LNCAP (cell line): ENCODE results near the gene ACVR1C.

Experiments used
- CTCF ChIP-seq: fragments of 450-650 bp; IDR thresholded peaks from 2 replicates; pipeline ENCODE4 v1.5.1; 2017; ENCODE audit warnings: mild to moderate bottlenecking

ACVR1C gene

DNA sequence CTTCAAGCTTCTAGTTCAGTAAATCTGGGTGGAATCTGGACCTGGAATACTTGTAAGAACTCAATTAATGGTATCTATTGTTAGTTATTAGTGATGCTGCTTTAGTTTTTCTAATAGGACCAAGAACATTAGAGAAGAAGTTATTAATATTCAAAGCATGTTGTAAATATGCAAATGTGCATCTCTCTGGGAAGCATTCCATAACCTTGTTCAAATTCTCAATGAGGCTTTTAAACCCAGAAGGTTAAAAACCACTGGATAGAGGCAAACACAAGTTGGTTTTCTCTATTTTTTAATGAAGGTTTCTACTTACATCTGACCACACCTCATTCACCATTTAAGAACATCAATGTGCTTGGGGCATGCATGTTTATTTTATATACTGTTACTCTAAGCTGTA, 16.1 kb upstream of the ACVR1C start:
- TF ChIP-seq CTCF: no peak

DNA sequence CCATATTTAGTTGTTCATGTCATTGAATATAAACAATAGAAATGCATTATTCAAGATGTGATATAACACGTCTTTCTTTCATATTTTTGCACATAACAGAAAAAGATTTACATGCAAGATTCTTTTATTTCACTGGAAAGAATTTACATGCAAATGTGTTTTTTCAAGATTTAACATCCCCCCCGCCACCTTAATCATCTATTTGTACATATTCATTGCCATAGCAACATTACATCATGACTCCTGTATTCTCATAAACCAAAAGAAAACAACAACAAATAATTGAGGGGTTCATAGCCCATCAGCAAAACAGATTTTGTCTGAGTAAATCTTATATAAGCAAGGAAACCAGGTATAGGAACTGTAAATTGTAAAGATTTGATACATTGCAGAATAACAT, 3.2 kb upstream of the ACVR1C start:
- TF ChIP-seq CTCF: no peak

DNA sequence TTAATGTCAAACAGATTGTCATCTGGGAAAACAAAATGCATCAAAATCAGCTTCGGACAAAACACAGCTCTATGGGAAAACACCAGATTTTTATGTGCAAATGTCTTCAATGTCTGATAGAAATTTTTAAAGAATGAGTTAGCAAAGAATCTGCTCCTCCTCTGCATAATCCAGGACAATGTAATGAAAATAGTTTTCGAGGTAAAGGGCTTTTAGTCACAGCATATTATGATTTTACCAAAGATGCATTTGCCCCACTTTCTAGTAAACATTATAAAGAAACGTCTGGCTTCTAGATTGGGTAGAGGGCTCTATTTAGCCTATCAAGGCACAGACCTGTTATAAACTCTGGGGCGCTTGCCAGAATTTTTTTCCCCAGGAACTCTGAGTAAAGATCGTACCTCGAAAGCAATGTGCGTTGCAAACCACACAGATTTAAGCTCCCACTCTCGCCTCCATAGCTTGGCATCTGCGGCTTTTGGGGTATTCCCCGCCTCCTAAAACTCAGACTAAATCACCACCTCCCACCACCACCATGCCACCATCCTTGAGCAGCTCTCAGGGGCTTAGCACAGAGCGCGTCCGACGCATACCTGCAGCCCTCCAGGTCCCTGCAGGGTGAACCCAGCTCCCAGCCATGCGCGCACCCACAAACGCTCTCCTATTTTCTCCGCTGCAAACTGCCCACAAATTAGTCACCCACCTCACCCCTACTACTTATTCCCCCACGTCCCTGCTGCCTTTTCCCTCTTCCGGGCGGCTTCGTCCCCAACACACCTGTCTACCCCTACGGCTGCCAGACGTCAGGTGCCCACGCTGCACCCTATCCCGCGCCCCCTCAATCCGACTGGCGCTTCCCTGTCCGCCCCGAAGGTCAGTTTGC, 829 bp downstream of the ACVR1C start:
- no peak for TF ChIP-seq CTCF

DNA sequence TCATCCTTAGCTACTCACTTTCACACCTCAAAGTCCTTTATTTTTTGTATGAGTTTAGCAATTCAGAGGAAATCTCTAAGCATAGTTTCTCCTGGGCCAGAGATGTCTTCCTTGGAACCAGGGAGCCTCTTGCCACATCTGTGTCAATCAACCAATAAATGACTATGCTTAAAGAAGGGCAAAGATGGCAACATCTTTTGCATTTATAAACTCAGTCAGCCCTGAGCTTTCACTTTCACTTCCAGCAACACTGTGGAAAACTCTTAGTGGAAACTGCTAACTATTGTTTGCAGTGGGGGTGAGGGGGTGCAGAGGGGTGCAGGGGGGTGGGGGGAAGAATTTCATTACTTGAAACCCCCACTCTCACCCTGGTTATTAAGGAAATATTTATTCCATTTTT, 3.4 kb downstream of the ACVR1C start:
- TF ChIP-seq CTCF: no peak

DNA sequence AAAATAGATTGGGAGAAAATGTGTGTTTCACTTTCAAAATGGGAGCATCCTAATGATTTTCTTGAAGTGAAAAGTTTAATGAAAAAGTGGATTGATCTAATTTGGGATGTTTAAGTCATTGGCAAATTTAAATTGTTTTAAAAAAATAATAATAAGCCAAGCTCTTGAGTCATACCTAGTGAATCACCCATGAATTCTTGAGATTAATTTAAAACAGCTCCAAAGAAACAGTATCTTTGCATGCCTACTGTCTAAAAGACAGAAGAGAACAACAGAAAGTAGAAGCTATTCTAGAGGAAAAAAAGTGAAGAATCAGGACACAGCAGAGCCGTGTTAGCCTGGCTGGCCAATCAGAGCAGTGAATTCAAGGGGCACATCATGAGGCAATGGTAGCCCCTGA, 7.7 kb downstream of the ACVR1C start:
- TF ChIP-seq CTCF: no peak

- TF ChIP-seq CTCF: no peak
These were observed 16.9 kb downstream of the ACVR1C start for GRCh38 chr2:157611726-157612125.

- no peak for TF ChIP-seq CTCF
These were observed 17.6 kb downstream of the ACVR1C start for GRCh38 chr2:157611110-157611509.

DNA sequence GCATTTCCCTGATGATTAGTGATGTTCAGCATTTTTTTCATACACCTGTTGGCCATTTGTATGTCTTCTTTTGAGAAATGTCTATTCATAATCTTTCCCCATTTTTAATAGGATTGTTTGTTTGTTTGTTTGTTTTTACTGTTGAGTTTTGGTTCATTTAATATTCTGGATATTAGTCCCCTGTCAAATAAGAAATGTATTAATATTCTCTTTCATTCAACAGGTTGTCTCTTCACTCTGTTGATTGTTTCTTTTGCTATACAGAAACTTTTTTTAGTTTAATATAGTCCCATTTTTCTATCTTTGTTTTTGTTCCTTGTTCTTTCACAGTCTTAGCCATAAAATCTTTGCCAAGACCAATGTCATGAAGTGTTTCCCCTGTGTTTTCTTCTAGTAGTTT, 22.1 kb downstream of the ACVR1C start:
- TF ChIP-seq CTCF: no peak
